ENCODE data around the gene FGF14.

GRCh38 chr13:102240110-102240509 is 161.7 kb downstream of the FGF14 start:
- TF ChIP-seq CTCF (IDR thresholded peaks at IDR 0.05) (no peak), ZFX (IDR thresholded peaks at IDR 0.05; ENCODE audit: borderline replicate concordance) (no peak)

Data from 22Rv1 (cell line).